GM12878 (cell line): Measurements from ENCODE around the gene BCAR3. TPM values are rescaled to one million over a fixed set of nuclear protein-coding genes. Genes with fewer than 3 reads are reported as not detected.

ENCODE experiments used
- ATAC-seq: fragments of 200-7000 bp; cut with Tn5 transposase; 3 replicates; pipeline ENCODE4 v1.9.1; 2020; ENCODE audit warnings: mild to moderate bottlenecking, moderate library complexity
- BruUV-seq: library from RNA; stranded (reverse); fragments of 400-500 nt; replicated peaks from 2 replicates; lab custom pipeline; 2021; lab: Mats Ljungman, UMichigan
- CTCF ChIA-PET: fragments of 300-600 bp; sonication (Branson Sonifier 250); formaldehyde crosslinking; extraction: SDS; loops from one replicate; lab custom pipeline; 2021; ENCODE audit warnings: inconsistent platforms; lab: Yijun Ruan, JAX
- POLR2A ChIA-PET: fragments of 350-600 bp; formaldehyde crosslinking; extraction: SDS; loops from one replicate; lab custom pipeline; 2021; ENCODE audit warnings: inconsistent platforms; lab: Charles Lee
- RAD21 ChIA-PET: fragments of 300-600 bp; sonication (Branson Sonifier 250); formaldehyde crosslinking; loops from one replicate; lab custom pipeline; 2023; ENCODE audit warnings: antibody characterized with exemption; ENCODE audit not compliant: unreplicated experiment; lab: Charles Lee
- SMC1A ChIA-PET: fragments of 300-600 bp; sonication (Branson Sonifier 250); formaldehyde crosslinking; loops from one replicate; lab custom pipeline; 2023; ENCODE audit not compliant: unreplicated experiment, uncharacterized antibody; lab: Charles Lee
- DNase-seq: peaks from one replicate; pipeline ENCODE4 v3.0.0-alpha.2; 2011; ENCODE audit warnings: low read depth, low spot score
- FAIRE-seq: peaks from 3 replicates; lab custom pipeline; 2011; peaks lifted over from hg19 to GRCh38; lab: Jason Lieb, UNC
- H2AFZ ChIP-seq: 2 replicates; pipeline ENCODE4 v1.6.0; 2011; ENCODE audit warnings: low read depth, low read length, control low read depth; ENCODE audit not compliant: control insufficient read depth
- H3K27ac ChIP-seq: 2 replicates; pipeline ENCODE4 v1.5.1; 2011; ENCODE audit warnings: control low read depth; ENCODE audit not compliant: control insufficient read depth, insufficient read depth
- H3K27me3 ChIP-seq, 2 experiments: replicated peaks in 1 of 2; 2 replicates each; pipeline versions ENCODE4 v1.6.0 to v1.6.1; 2011; ENCODE audit warnings: low read length in 1 of 2; ENCODE audit not compliant: control insufficient read depth in 2 of 2, insufficient read depth in 2 of 2
- H3K36me3 ChIP-seq, 2 experiments: 2 replicates each; pipeline ENCODE4 v1.5.1; 2011; ENCODE audit warnings: low read length in 1 of 2; ENCODE audit not compliant: control insufficient read depth in 2 of 2, insufficient read depth in 2 of 2
- H3K4me1 ChIP-seq: 2 replicates; pipeline ENCODE4 v1.6.1; 2011; ENCODE audit warnings: mild to moderate bottlenecking, low read length, moderate library complexity, mixed read lengths; ENCODE audit not compliant: control insufficient read depth, insufficient read depth
- H3K4me2 ChIP-seq: 2 replicates; pipeline ENCODE4 v1.6.0; 2011; ENCODE audit warnings: control low read depth; ENCODE audit not compliant: control insufficient read depth, insufficient read depth
- H3K4me3 ChIP-seq: fragments of 200-600 bp; sonication (generic); 2 replicates; pipeline ENCODE4 v1.5.1; 2016
- H3K79me2 ChIP-seq: 2 replicates; pipeline ENCODE4 v1.6.0; 2011; ENCODE audit warnings: low read length; ENCODE audit not compliant: control insufficient read depth, insufficient read depth
- H3K9ac ChIP-seq: 2 replicates; pipeline ENCODE4 v1.8.0; 2011; ENCODE audit warnings: low read length, control low read depth, mixed read lengths; ENCODE audit not compliant: control insufficient read depth, insufficient read depth
- H3K9me3 ChIP-seq: replicated peaks from 3 replicates; pipeline ENCODE4 v1.5.1; 2011; ENCODE audit warnings: mild to moderate bottlenecking, low read length; ENCODE audit not compliant: control insufficient read depth, insufficient read depth
- H4K20me1 ChIP-seq: 2 replicates; pipeline ENCODE4 v1.6.0; 2011; ENCODE audit not compliant: control insufficient read depth, insufficient read depth
- DPF2 ChIP-seq: fragments of 450-650 bp; IDR thresholded peaks from 2 replicates; pipeline ENCODE4 v1.6.1; 2017; ENCODE audit warnings: mild to moderate bottlenecking
- EED ChIP-seq: sonication (generic); IDR thresholded peaks from 2 replicates; pipeline ENCODE4 v1.6.1; 2016; ENCODE audit warnings: antibody characterized with exemption, low read depth
- GATAD2B ChIP-seq: fragments of 450-650 bp; conservative IDR thresholded peaks from 2 replicates; pipeline ENCODE4 v1.6.1; 2017; ENCODE audit warnings: low read depth, mild to moderate bottlenecking, moderate library complexity
- NBN ChIP-seq: fragments of 450-650 bp; IDR thresholded peaks from 2 replicates; pipeline ENCODE4 v1.6.1; 2016
- POLR2AphosphoS2 ChIP-seq: IDR thresholded peaks from 2 replicates; pipeline ENCODE4 v1.6.1; 2011; ENCODE audit warnings: low read depth, mild to moderate bottlenecking, low read length, improper control_type of control experiment, moderate library complexity
- WGBS: methylation state at CpG from one replicate; pipeline ENCODE4 v1.1.6; 2016; ENCODE audit warnings: low lambda C conversion rate; ENCODE audit not compliant: insufficient replicate concordance, insufficient coverage; ENCODE audit errors: missing lambda C conversion rate; 5-methylcytosine and 5-hydroxymethylcytosine counted together
- in situ Hi-C: fragments of 300-500 bp; cut with MboI; formaldehyde crosslinking; loops from 9 replicates; pipeline ENCODE4 v1.14.3; 2018; ENCODE audit warnings: mixed read lengths
- intact Hi-C: fragments of 100-400 bp; cut with micrococcal nuclease; formaldehyde crosslinking; loops from one replicate; pipeline ENCODE4 v1.14.2; 2022; ENCODE audit not compliant: unreplicated experiment
- polyA plus RNA-seq, 11 experiments: library from polyadenylated mRNA; depleted of rRNA in 4 of 11; unstranded in 6 of 11; stranded (reverse) in 5 of 11; fragments of >200 nt; fragmentation: Nextera tagmentation in 4 of 11; fragmentation: Illumina TruSeq in 1 of 11; extraction: Ambion mirVana in 4 of 11; extraction: Trizol in 1 of 11; gene quantifications; 1 replicate in 1 of 11; 2 replicates in 10 of 11; pipeline versions ENCODE4 v1.2.1 to v1.2.3, GENCODE V29; 2011 to 2016; ENCODE audit warnings: inconsistent platforms in 2 of 11, missing spikeins in 2 of 11, low read depth in 1 of 11
- total RNA-seq, 4 experiments: library from RNA; depleted of rRNA in 3 of 4; stranded (reverse); fragments of >200 nt in 3 of 4; fragmentation: Illumina TruSeq in 1 of 4; extraction: Trizol in 1 of 4; gene quantifications; 2 replicates each; pipeline versions ENCODE4 v1.2.1 to v1.2.3, GENCODE V29; 2013 to 2021
- TF ChIP-seq, protein P1 (sequence below): fragments of 450-650 bp; IDR thresholded peaks from 2 replicates; pipeline ENCODE4 v1.6.1; 2017; ENCODE audit warnings: borderline replicate concordance
- TF ChIP-seq, protein P2 (sequence below): fragments of 450-650 bp; IDR thresholded peaks from 2 replicates; pipeline ENCODE4 v1.6.1; 2017; ENCODE audit warnings: mild to moderate bottlenecking, low read depth, inconsistent platforms; ENCODE audit not compliant: poor library complexity, severe bottlenecking

BCAR3 gene
- total and polyA plus RNA-seq, 10 of the 15 experiments (the other 5 are each of a cell fraction or from before 2014, with no cell fraction given): 1.3 to 6.6 (median 1.8) TPM

DNA sequence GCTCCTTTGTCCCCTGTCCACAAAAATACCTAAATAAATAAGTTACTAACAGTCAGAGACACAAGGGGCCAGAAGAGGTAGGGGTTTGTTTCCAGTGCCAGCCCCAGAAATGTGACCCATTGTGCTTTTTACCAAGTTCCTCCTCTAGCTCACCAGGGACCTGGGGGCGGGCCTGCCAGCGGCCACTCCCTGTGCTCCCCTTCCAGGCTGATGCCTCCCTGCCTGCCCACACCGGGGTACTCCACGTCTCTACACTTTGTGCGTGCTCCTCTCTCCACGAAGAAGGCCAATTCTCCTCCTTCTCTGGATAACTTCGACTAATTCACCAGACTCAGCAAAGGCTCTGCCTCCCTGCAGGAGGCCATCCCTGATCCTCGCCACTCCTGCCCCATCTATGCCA, 72.1 kb downstream of the BCAR3 start (continued):
- TF ChIP-seq, protein P1, sequence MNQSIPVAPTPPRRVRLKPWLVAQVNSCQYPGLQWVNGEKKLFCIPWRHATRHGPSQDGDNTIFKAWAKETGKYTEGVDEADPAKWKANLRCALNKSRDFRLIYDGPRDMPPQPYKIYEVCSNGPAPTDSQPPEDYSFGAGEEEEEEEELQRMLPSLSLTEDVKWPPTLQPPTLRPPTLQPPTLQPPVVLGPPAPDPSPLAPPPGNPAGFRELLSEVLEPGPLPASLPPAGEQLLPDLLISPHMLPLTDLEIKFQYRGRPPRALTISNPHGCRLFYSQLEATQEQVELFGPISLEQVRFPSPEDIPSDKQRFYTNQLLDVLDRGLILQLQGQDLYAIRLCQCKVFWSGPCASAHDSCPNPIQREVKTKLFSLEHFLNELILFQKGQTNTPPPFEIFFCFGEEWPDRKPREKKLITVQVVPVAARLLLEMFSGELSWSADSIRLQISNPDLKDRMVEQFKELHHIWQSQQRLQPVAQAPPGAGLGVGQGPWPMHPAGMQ: no peak

DNA sequence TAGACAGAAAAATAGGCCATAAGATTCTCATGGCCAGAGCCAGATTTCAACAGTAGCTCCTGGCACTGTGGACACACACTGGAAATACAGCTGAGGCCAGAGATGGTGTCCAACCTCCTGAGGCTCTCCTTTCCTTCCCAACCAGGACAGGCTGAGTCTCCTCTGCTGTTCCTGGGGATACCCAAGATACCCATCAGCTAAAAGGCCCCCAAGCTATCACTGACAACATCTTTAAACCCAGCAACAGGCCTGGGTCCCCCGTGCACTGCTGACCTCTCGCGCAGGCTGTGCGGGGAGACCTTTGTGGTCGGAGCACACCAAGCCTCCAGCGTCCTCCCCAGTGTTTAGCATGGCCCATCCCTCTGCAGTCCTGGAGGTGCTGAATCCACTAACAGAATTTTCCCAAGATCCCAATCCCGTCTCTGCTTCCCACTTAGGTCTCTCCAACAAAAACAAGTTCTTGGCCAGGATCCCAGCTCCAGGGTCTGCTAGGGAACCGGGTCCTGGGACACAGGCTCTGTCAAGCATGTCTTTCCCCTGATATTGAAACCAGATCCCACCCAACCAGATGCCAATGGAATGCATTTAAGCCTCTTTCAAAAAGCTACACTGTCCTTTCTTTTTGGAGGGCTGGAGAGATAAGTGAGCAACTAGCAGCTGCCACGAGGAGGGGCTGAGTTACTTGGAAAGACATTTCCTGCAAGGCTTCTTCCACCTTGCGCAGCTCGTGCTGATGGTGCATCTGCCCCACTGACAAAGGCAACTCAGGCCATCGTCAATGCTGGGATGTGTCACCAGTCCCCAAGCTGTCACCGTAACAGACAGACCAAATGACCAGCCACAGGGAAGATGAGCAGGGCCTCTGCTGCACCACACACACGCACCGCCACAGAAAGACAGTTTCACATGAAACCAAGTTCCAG, 73.2 kb downstream of the BCAR3 start:
- RAD21 ChIA-PET: interaction anchor here (0.6 to 2.8 kb wide), 7 partner anchors 10 to 205 kb away, joined by 3 to 23 read pairs (median 4); partner anchors contain the start of gene BCAR3
- Histone ChIP-seq H3K9me3 (no peaks in the 10 kb centered on the region; the same call in 2 of the 3 replicates), H3K27ac (peak overlapping the region; percentile 40), H3K79me2 (no peaks in the 10 kb centered on the region), H3K4me1 (peaks cover 28% of the 10 kb centered on the region), H2AFZ (no peak overlapping the region), H3K9ac (no peak overlapping the region; the same call in 1 of the 2 replicates), H3K27me3 (no peaks in the 10 kb centered on the region; a peak in 2 of 4 replicates), H3K4me3 (no peak overlapping the region), H3K36me3 (no peaks in the 10 kb centered on the region), H4K20me1 (peaks cover 9% of the 10 kb centered on the region), H3K4me2 (peak overlapping the region; percentile 77)
- FAIRE-seq (no peak), ATAC-seq (peak; percentile 53), DNase-seq (no peak)
- in situ Hi-C loops: no loop called here
- POLR2A ChIA-PET: interaction anchor here (0.7 kb wide), 1 partner anchor 9 kb away, joined by 3 read pairs; no protein-coding TSS in a partner anchor
- BruUV-seq: no TSS peak
- TF ChIP-seq POLR2AphosphoS2 (no peak), NBN (0 out of 2 replicates have a peak, but pooled peaks have one; percentile 5), EED (peak; percentile 63), GATAD2B (no peak; the same call in 1 of the 2 replicates), DPF2 (peak; percentile 10; the same call in 1 of the 2 replicates)
- TF ChIP-seq, protein P2, sequence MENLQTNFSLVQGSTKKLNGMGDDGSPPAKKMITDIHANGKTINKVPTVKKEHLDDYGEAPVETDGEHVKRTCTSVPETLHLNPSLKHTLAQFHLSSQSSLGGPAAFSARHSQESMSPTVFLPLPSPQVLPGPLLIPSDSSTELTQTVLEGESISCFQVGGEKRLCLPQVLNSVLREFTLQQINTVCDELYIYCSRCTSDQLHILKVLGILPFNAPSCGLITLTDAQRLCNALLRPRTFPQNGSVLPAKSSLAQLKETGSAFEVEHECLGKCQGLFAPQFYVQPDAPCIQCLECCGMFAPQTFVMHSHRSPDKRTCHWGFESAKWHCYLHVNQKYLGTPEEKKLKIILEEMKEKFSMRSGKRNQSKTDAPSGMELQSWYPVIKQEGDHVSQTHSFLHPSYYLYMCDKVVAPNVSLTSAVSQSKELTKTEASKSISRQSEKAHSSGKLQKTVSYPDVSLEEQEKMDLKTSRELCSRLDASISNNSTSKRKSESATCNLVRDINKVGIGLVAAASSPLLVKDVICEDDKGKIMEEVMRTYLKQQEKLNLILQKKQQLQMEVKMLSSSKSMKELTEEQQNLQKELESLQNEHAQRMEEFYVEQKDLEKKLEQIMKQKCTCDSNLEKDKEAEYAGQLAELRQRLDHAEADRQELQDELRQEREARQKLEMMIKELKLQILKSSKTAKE: no peak
- SMC1A ChIA-PET: interaction anchor here (0.8 to 2.7 kb wide), 9 partner anchors 9 to 546 kb away, joined by 3 to 15 read pairs (median 3); no protein-coding TSS in a partner anchor
- 24% methylated on average over 15 of the region's 15 CpGs for WGBS
- CTCF ChIA-PET: interaction anchor here (0.8 to 2.0 kb wide), 9 partner anchors 9 to 304 kb away, joined by 3 to 9 read pairs (median 4); no protein-coding TSS in a partner anchor
- intact Hi-C loops: no loop called here
